HEK293T (cell line): ENCODE results near the gene CCDC39.
A peak's percentile ranks its signal among the peaks of the same experiment; 100 is the strongest.

Experiments
- CTCF ChIA-PET: fragments of 350-600 bp; formaldehyde crosslinking; extraction: SDS; loops from one replicate; lab custom pipeline; 2021; ENCODE audit warnings: antibody characterized with exemption, inconsistent platforms; lab: Yijun Ruan, JAX
- POLR2A ChIA-PET: fragments of 350-600 bp; formaldehyde crosslinking; extraction: SDS; loops from one replicate; lab custom pipeline; 2020; ENCODE audit warnings: antibody characterized with exemption, inconsistent platforms; lab: Yijun Ruan, JAX
- DNase-seq: peaks from one replicate; pipeline ENCODE4 v3.0.0; 2012; ENCODE audit warnings: mixed read lengths; ENCODE audit errors: extremely low spot score
- ARNT ChIP-seq: fragments of 450-650 bp; IDR thresholded peaks from 2 replicates; pipeline ENCODE4 v1.6.1; 2017; ENCODE audit warnings: mild to moderate bottlenecking
- BHLHE40 ChIP-seq: fragments of 450-650 bp; IDR thresholded peaks from 2 replicates; pipeline ENCODE4 v1.6.1; 2016; ENCODE audit warnings: mild to moderate bottlenecking, moderate library complexity, borderline replicate concordance
- CTBP1 ChIP-seq: fragments of 450-650 bp; IDR thresholded peaks from 2 replicates; pipeline ENCODE4 v1.6.1; 2016; ENCODE audit warnings: borderline replicate concordance
- ELF4 ChIP-seq: fragments of 450-650 bp; IDR thresholded peaks from 2 replicates; pipeline ENCODE4 v1.6.1; 2017; ENCODE audit warnings: antibody characterized with exemption
- FOXA1 ChIP-seq: fragments of 450-650 bp; IDR thresholded peaks from 2 replicates; pipeline ENCODE4 v1.6.1; 2016; ENCODE audit warnings: mild to moderate bottlenecking
- FOXK2 ChIP-seq: fragments of 450-650 bp; IDR thresholded peaks from 2 replicates; pipeline ENCODE4 v1.6.1; 2016; ENCODE audit warnings: mild to moderate bottlenecking
- FOXM1 ChIP-seq: fragments of 450-650 bp; IDR thresholded peaks from 2 replicates; pipeline ENCODE4 v1.6.1; 2017; ENCODE audit warnings: mild to moderate bottlenecking, borderline replicate concordance
- HDGF ChIP-seq: fragments of 450-650 bp; IDR thresholded peaks from 2 replicates; pipeline ENCODE4 v1.6.1; 2017; ENCODE audit warnings: antibody characterized with exemption, borderline replicate concordance
- L3MBTL2 ChIP-seq: fragments of 450-650 bp; conservative IDR thresholded peaks from 2 replicates; pipeline ENCODE4 v1.6.1; 2016; ENCODE audit warnings: mild to moderate bottlenecking
- LEF1 ChIP-seq: fragments of 450-650 bp; IDR thresholded peaks from 2 replicates; pipeline ENCODE4 v1.6.1; 2017; ENCODE audit warnings: mild to moderate bottlenecking, borderline replicate concordance
- NFRKB ChIP-seq: fragments of 450-650 bp; IDR thresholded peaks from 2 replicates; pipeline ENCODE4 v1.6.1; 2016; ENCODE audit warnings: mild to moderate bottlenecking, moderate library complexity
- PKNOX1 ChIP-seq: fragments of 450-650 bp; IDR thresholded peaks from 2 replicates; pipeline ENCODE4 v1.6.1; 2016
- SP1 ChIP-seq: fragments of 450-650 bp; IDR thresholded peaks from 2 replicates; pipeline ENCODE4 v1.6.1; 2017
- SUZ12 ChIP-seq: fragments of 450-650 bp; IDR thresholded peaks from 2 replicates; pipeline ENCODE4 v1.6.1; 2016; ENCODE audit warnings: mild to moderate bottlenecking
- TARDBP ChIP-seq: fragments of 450-650 bp; IDR thresholded peaks from 2 replicates; pipeline ENCODE4 v1.6.1; 2016
- ZNF384 ChIP-seq: fragments of 450-650 bp; IDR thresholded peaks from 2 replicates; pipeline ENCODE4 v1.6.1; 2016

The CCDC39 gene

GRCh38 chr3:180679178-180680096 lies at the start of gene CCDC39:
Gene CCDC39 (minus strand): TSS chr3:180679489. CDS start chr3:180679380, 109 bp downstream.
- CTCF ChIA-PET = interaction anchor here (0.6 to 1.4 kb wide), 2 partner anchors 77 to 905 kb away, joined by 3 read pairs; partner anchors contain the start of gene TTC14

GRCh38 chr3:180720012-180720411 lies 40.7 kb upstream of the CCDC39 start:
- TF ChIP-seq NFRKB (no peak), FOXK2 (no peak), TARDBP (no peak), SP1 (no peak), ARNT (no peak), BHLHE40 (no peak), SUZ12 (no peak), HDGF (no peak), CTBP1 (no peak)
- POLR2A ChIA-PET = no interaction called here
- CTCF ChIA-PET = no interaction called here
- DNase-seq = no peak

More at GRCh38 chr3:180679178-180680096, at the start of gene CCDC39:
- DNase-seq = peak; percentile 74
- TF ChIP-seq L3MBTL2 (peak; percentile 40; the same call in 1 of the 2 replicates), SUZ12 (no peak)
- POLR2A ChIA-PET = no interaction called here

GRCh38 chr3:180707896-180708295 lies 28.6 kb upstream of the CCDC39 start:
- ChIA-PET POLR2A (no interaction called here), CTCF (no interaction called here)
- no peak for TF ChIP-seq BHLHE40
- TF ChIP-seq HDGF = no peak
- TF ChIP-seq SP1 = no peak
- TF ChIP-seq TARDBP = no peak
- TF ChIP-seq PKNOX1 = no peak
- TF ChIP-seq NFRKB = no peak
- TF ChIP-seq ZNF384 = no peak
- no peak for TF ChIP-seq FOXK2
- TF ChIP-seq ARNT = no peak
- TF ChIP-seq ELF4 = no peak
- no peak for DNase-seq

GRCh38 chr3:180705619-180706018 lies 26.3 kb upstream of the CCDC39 start:
- no peak for DNase-seq
- no peak for TF ChIP-seq PKNOX1
- no peak for TF ChIP-seq NFRKB
- no peak for TF ChIP-seq TARDBP
- no peak for TF ChIP-seq BHLHE40
- TF ChIP-seq HDGF = no peak
- no peak for TF ChIP-seq SP1
- TF ChIP-seq ELF4 = no peak
- no peak for TF ChIP-seq LEF1
- POLR2A ChIA-PET = no interaction called here
- CTCF ChIA-PET = no interaction called here

- TF ChIP-seq L3MBTL2 (no peak), HDGF (no peak), ELF4 (no peak), SP1 (no peak), FOXA1 (no peak), TARDBP (no peak), SUZ12 (no peak), CTBP1 (no peak), FOXM1 (no peak), NFRKB (no peak), ZNF384 (no peak), LEF1 (no peak), PKNOX1 (no peak), ARNT (no peak), BHLHE40 (no peak), FOXK2 (no peak)
- ChIA-PET CTCF (no interaction called here), POLR2A (no interaction called here)
- DNase-seq = no peak
These were observed 25.2 kb upstream of the CCDC39 start for GRCh38 chr3:180704532-180704931.

- ChIA-PET POLR2A (no interaction called here), CTCF (no interaction called here)
- DNase-seq = no peak
- TF ChIP-seq L3MBTL2 = no peak
- no peak for TF ChIP-seq LEF1
- no peak for TF ChIP-seq SP1
- TF ChIP-seq TARDBP = no peak
- no peak for TF ChIP-seq ELF4
- TF ChIP-seq CTBP1 = no peak
- no peak for TF ChIP-seq HDGF
- TF ChIP-seq ARNT = no peak
- TF ChIP-seq ZNF384 = no peak
- TF ChIP-seq FOXM1 = no peak
- TF ChIP-seq PKNOX1 = no peak
- no peak for TF ChIP-seq SUZ12
- no peak for TF ChIP-seq FOXK2
- TF ChIP-seq NFRKB = no peak
- no peak for TF ChIP-seq BHLHE40
These were observed 21.7 kb upstream of the CCDC39 start for GRCh38 chr3:180700941-180701340.
